Bone marrow (tissue), 2 donors: Measurements from ENCODE around the gene NPAS2.

ENCODE experiments used
- DNase-seq, 2 donors: peaks; one replicate each; lab custom pipeline; 2025; lab: John Stamatoyannopoulos, UW

The NPAS2 gene

GRCh38 chr2:100819370-100820272 lies at the start of gene NPAS2:
Gene NPAS2 (plus strand): TSS chr2:100820139. CDS start chr2:100904755, 84,616 bp downstream.
- no peak for DNase-seq

GRCh38 chr2:100771125-100771524 lies 48.8 kb upstream of the NPAS2 start:
- DNase-seq, result no peak

GRCh38 chr2:100773538-100773937 lies 46.4 kb upstream of the NPAS2 start:
- no peak for DNase-seq

- no peak for DNase-seq
These were observed 43.5 kb upstream of the NPAS2 start for GRCh38 chr2:100776445-100776844.

GRCh38 chr2:100778637-100779450 lies 41.1 kb upstream of the NPAS2 start:
- no peak for DNase-seq

- no peak for DNase-seq
These were observed 40.1 kb upstream of the NPAS2 start for GRCh38 chr2:100779908-100780202.

GRCh38 chr2:100780203-100781008 lies 39.5 kb upstream of the NPAS2 start:
- DNase-seq, result no peak

GRCh38 chr2:100781009-100781325 lies 39.0 kb upstream of the NPAS2 start:
- DNase-seq, result no peak

GRCh38 chr2:100781523-100782379 lies 38.2 kb upstream of the NPAS2 start:
- no peak for DNase-seq

GRCh38 chr2:100782380-100782878 lies 37.5 kb upstream of the NPAS2 start:
- DNase-seq, result no peak

- DNase-seq, result no peak
These were observed 36.0 kb upstream of the NPAS2 start for GRCh38 chr2:100783987-100784386.

GRCh38 chr2:100784681-100785080 lies 35.3 kb upstream of the NPAS2 start:
- DNase-seq, result no peak

- DNase-seq, result no peak
These were observed 34.2 kb upstream of the NPAS2 start for GRCh38 chr2:100785626-100786296.

- DNase-seq, result no peak
These were observed 33.7 kb upstream of the NPAS2 start for GRCh38 chr2:100786297-100786658.

GRCh38 chr2:100786985-100787384 lies 33.0 kb upstream of the NPAS2 start:
- no peak for DNase-seq

GRCh38 chr2:100789361-100789760 lies 30.6 kb upstream of the NPAS2 start:
- no peak for DNase-seq

- DNase-seq, result no peak
These were observed 28.5 kb upstream of the NPAS2 start for GRCh38 chr2:100791294-100791935.

GRCh38 chr2:100791936-100792308 lies 28.0 kb upstream of the NPAS2 start:
- DNase-seq, result no peak

- DNase-seq, result no peak
These were observed 26.7 kb upstream of the NPAS2 start for GRCh38 chr2:100793220-100793619.

GRCh38 chr2:100793982-100794381 lies 26.0 kb upstream of the NPAS2 start:
- no peak for DNase-seq
